Stimulated activated CD4-positive, alpha-beta T cell treated with anti-CD3 and anti-CD28 coated beads, Interleukin-12 subunit alpha, Interleukin-12 subunit beta, amount 100 ng/mL, for 48 hours (primary cell): ENCODE data around the gene TFCP2L1.
"Not testable (repeated sequence)": the region's sequence is repeated elsewhere in the genome, so short reads cannot be mapped to it uniquely, and the experiment has no call there.

ENCODE experiments used
- DNase-seq, 3 donors: peaks; one replicate each; pipeline ENCODE4 v3.0.0-alpha.2; 2020; ENCODE audit warnings: low read depth in 2 of 3, low spot score in 1 of 3

Gene TFCP2L1

DNA sequence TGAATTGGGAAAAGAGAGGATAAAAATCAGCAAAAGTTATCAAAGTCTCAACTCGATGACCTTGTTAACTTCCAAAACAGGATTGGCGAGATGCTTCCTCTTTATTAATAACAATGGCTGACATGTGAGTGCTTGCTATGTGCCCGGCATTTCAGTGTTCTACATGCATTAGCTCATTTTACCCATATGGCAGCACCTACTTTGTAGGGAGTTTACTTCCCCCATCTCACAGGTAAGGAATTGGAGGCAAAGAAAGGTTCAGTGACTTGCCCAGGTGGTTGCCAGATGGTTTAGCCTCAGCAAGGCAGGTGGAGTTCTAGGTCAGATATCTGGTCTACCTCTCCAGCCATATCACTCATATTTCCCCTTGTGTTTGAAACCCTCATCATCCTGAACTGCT is 12.4 kb downstream of the TFCP2L1 start:
- no peak for DNase-seq

GRCh38 chr2:121269436-121269835 is 15.6 kb downstream of the TFCP2L1 start:
- DNase-seq: not testable (repeated sequence)

- DNase-seq: no peak
Observed at GRCh38 chr2:121266543-121267106, 18.4 kb downstream of the TFCP2L1 start.

DNA sequence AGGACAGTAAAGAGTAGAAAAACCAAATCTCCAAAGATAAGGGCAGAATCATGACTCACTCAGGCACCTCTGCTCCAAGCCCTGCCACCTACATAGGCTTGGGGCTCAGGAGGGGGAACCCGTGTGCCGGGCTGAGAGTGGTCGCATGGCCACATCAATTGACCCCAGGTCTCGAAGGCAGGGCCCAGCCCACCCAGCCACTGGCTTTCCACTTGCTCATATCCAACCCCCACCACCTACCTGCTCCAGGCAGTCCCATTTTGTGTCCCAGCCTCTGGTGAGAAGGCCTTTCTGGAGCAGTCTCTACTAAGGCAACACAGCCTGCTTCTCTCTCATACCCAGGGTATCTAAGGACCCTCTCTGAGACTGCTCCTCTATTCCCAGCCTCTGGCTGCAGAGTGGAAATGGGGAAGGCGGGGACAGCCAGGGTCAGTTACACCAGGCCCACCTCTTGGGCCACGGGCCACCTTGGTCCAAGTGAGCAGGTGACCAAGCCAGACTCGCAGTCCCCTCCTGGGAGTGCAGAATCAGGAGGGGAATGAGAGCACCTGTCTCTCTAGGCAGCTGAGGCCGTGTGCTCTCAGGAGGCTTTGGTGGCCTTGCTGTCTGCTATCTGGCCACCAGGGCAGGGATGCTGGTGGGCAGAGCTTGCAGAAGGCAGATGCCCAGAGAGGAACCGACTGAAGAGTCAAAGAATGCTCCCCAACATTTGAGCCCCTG is 20.8 kb downstream of the TFCP2L1 start:
- no peak for DNase-seq

GRCh38 chr2:121260370-121261154 is 24.4 kb downstream of the TFCP2L1 start:
- DNase-seq: no peak

GRCh38 chr2:121258051-121258450 is 27.0 kb downstream of the TFCP2L1 start:
- no peak for DNase-seq

GRCh38 chr2:121257480-121257840 is 27.5 kb downstream of the TFCP2L1 start:
- DNase-seq: no peak

DNA sequence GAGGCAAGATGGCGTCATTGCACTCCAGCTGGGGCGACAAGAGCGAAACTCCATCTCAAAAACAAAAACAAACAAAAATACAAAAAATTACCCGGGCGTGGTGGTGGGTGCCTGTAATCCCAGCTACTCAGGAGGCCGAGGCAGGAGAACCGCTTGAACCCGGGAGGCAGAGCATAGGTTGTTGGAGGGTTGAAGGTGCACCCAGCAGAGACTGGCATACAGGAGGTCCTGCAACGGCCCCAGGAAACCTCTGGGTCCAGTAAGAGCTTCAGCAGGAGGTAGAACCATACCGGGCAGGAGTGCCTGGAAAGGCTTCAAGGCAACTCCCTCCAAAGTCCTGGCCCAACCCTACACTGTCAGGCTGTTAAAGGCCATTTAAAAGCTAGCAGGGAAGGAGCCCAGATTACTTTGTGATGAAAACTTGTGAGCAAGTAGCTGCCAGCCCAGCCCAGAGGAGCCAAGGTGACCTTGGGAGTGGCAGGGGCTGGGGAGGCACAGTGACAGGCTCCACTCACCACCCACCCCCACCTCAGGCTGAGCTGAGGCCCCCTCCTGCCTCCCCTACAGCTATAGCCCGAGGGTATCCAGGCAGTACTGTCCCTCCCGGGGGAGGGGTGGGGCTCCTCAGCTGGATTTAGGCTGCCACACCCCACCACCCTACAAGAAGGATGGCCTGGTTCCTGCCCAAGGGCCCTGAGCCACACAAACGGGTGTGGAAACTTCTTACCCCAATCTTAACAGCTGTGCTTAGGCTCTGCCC is 28.1 kb downstream of the TFCP2L1 start:
- DNase-seq: no peak

GRCh38 chr2:121255358-121255757 is 29.6 kb downstream of the TFCP2L1 start:
- DNase-seq: no peak

DNA sequence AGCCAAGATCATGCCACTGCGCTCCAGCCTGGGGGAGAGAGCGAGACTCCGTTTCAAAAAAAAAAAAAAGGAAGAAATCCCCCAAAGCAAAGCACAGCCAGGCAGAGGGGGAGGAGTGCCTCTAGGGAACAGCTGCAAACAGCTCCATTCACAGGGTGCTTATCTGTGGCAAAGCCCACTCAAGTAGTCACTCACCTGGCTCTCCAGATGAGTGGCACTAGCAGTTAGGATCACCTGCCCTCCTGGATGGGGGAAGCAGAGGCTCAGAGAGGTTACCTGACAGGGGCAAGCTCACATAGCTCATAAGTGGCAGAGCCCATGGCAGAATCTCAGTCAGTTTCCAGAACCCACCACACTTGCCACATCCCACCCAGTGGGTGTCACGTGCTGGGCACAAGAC is 30.3 kb downstream of the TFCP2L1 start:
- DNase-seq: no peak

GRCh38 chr2:121253674-121254240 is 31.2 kb downstream of the TFCP2L1 start:
- no peak for DNase-seq

DNA sequence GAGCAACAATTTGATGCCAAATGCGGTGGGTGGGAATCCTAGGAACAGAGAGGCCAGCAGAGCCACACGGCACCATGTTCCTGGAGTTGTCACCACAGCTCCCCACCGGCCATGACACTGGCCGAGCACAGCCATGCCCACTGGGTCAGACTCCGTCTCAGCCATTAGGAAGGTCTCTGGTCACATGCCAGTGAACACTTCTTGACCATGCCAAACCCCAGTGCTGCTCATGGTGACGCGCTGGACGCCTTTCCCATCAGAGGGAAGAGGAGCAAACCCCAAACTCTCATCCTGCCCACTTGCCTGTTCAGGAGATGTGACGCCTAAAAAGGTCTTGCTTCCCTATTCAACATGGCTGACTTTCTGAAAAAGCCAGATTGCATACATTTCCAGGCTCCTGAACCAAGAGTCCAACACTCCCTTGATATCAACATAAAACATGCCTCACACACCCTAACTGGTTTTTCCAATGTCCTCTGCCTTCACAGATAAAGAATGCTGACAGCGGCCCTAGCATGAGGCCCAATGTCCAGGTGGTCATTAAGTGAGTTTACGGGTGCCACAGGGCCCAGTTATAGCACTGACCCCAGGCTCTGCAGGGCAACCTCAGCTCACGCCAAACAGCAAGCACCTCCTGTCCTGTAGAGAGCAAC is 31.9 kb downstream of the TFCP2L1 start:
- no peak for DNase-seq

GRCh38 chr2:121251497-121251896 is 33.5 kb downstream of the TFCP2L1 start:
- DNase-seq: no peak

DNA sequence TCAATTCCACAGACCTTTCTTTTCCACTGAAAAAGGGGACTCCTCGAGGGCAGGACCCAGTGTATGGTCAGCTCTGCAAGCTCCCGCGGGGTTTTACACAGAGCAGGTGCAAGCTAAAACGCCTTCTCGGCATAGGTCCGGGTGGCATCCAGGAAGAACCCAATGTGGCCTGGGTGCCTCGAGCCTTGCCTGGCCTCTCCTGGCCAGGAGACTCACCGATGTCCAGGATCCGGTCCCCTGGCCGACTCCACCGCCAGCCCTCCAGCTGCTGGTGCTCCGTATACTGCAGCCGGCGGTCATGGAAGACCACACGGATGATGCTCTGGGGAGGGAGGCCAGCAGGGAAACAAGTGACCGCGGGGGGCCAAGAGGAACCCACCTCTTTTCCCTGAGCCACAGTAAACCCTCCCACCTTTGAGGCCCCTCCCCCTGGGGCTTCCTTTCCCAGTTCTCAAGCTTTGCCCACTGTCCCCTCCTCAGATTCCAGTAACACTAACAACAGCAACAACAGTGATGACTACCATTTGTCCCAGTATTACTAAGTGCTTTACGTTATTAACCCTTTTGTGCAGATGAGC is 36.1 kb downstream of the TFCP2L1 start:
- no peak for DNase-seq

GRCh38 chr2:121247971-121248370 is 37.0 kb downstream of the TFCP2L1 start:
- DNase-seq: no peak

GRCh38 chr2:121247534-121247933 is 37.5 kb downstream of the TFCP2L1 start:
- DNase-seq: no peak

GRCh38 chr2:121246704-121247255 is 38.2 kb downstream of the TFCP2L1 start:
- DNase-seq: no peak

DNA sequence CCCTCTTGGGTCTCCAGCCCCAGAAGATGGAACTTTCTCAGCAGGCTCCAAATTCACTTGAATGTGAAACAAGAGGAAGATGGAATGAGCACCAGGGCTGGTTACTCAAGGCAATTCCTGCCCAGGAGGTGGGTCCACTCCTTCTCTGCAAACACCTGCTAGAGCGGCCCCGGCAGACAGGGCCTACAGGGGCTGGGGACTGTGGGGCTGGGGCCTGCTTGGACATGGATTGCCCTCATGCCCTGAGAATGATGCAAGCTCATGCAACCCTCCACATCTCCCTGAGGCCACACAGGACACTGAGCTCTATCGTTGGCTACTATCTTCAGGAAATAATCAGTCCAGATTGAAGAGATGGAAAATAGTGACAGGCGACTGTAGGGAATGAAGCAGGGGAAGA is 39.1 kb downstream of the TFCP2L1 start:
- no peak for DNase-seq

- no peak for DNase-seq
Observed at GRCh38 chr2:121245120-121245820, 39.7 kb downstream of the TFCP2L1 start.

GRCh38 chr2:121244616-121245015 is 40.4 kb downstream of the TFCP2L1 start:
- no peak for DNase-seq
